GM21825 (cell line): Measurements from ENCODE around the gene GPD2.

ENCODE experiments used
- ATAC-seq: cut with Tn5 transposase; IDR thresholded peaks from one replicate; pipeline ENCODE4 v1.9.1; 2021; ENCODE audit warnings: mild to moderate bottlenecking, moderate library complexity; ENCODE audit not compliant: unreplicated experiment

Gene GPD2

GRCh38 chr2:156435718-156436496 lies at the start of gene GPD2:
Gene GPD2 (plus strand): TSS chr2:156436379. CDS start chr2:156476106, 39,727 bp downstream.
- peak; percentile 47 for ATAC-seq

GRCh38 chr2:156394033-156394741 lies 42.0 kb upstream of the GPD2 start:
- no peak for ATAC-seq

GRCh38 chr2:156396126-156396525 lies 40.1 kb upstream of the GPD2 start:
- peak; percentile 49 for ATAC-seq

- ATAC-seq = no peak
Observed at GRCh38 chr2:156397229-156397628, 39.0 kb upstream of the GPD2 start.

GRCh38 chr2:156398176-156398575 lies 38.0 kb upstream of the GPD2 start:
- no peak for ATAC-seq

- ATAC-seq = no peak
Observed at GRCh38 chr2:156399224-156399949, 36.8 kb upstream of the GPD2 start.

GRCh38 chr2:156399950-156400705 lies 36.1 kb upstream of the GPD2 start:
- ATAC-seq = peak; percentile 38

GRCh38 chr2:156400706-156401678 lies 35.2 kb upstream of the GPD2 start:
- peak; percentile 51 for ATAC-seq

GRCh38 chr2:156401861-156402260 lies 34.3 kb upstream of the GPD2 start:
- no peak for ATAC-seq

- no peak for ATAC-seq
Observed at GRCh38 chr2:156405586-156405985, 30.6 kb upstream of the GPD2 start.

GRCh38 chr2:156411835-156412234 lies 24.3 kb upstream of the GPD2 start:
- no peak for ATAC-seq

- no peak for ATAC-seq
Observed at GRCh38 chr2:156421851-156422250, 14.3 kb upstream of the GPD2 start.

GRCh38 chr2:156423674-156424282 lies 12.4 kb upstream of the GPD2 start:
- no peak for ATAC-seq

- no peak for ATAC-seq
Observed at GRCh38 chr2:156427074-156427473, 9.1 kb upstream of the GPD2 start.

GRCh38 chr2:156429211-156429610 lies 7.0 kb upstream of the GPD2 start:
- ATAC-seq = no peak

- ATAC-seq = peak; percentile 11
Observed at GRCh38 chr2:156430236-156430979, 5.8 kb upstream of the GPD2 start.

- peak; percentile 75 for ATAC-seq
Observed at GRCh38 chr2:156430980-156431358, 5.2 kb upstream of the GPD2 start.

- ATAC-seq = no peak
Observed at GRCh38 chr2:156434461-156435291, 1.5 kb upstream of the GPD2 start.
